HFF-Myc (cell line): ENCODE measurements around the gene KCNK17.

Experiments
- DNase-seq: peaks from one replicate; pipeline ENCODE4 v3.0.0-alpha.2; 2011; ENCODE audit warnings: low read depth; ENCODE audit errors: extremely low read depth
- H3K4me3 ChIP-seq: replicated peaks from 2 replicates; pipeline ENCODE4 v1.5.1; 2011; ENCODE audit warnings: low read depth, mild to moderate bottlenecking, control low read depth, low read length
- TF ChIP-seq, protein P1 (sequence below): IDR thresholded peaks from 2 replicates; pipeline ENCODE4 v1.5.1; 2012; ENCODE audit warnings: mild to moderate bottlenecking, low read depth, low read length, control low read depth; ENCODE audit errors: missing control alignments

Gene KCNK17

GRCh38 chr6:39353698-39354315, 39.6 kb upstream of the KCNK17 start:
- DNase-seq, result no peak
- TF ChIP-seq, protein P1, sequence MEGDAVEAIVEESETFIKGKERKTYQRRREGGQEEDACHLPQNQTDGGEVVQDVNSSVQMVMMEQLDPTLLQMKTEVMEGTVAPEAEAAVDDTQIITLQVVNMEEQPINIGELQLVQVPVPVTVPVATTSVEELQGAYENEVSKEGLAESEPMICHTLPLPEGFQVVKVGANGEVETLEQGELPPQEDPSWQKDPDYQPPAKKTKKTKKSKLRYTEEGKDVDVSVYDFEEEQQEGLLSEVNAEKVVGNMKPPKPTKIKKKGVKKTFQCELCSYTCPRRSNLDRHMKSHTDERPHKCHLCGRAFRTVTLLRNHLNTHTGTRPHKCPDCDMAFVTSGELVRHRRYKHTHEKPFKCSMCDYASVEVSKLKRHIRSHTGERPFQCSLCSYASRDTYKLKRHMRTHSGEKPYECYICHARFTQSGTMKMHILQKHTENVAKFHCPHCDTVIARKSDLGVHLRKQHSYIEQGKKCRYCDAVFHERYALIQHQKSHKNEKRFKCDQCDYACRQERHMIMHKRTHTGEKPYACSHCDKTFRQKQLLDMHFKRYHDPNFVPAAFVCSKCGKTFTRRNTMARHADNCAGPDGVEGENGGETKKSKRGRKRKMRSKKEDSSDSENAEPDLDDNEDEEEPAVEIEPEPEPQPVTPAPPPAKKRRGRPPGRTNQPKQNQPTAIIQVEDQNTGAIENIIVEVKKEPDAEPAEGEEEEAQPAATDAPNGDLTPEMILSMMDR, result no peak
- no peak overlapping the region for H3K4me3 ChIP-seq

DNA sequence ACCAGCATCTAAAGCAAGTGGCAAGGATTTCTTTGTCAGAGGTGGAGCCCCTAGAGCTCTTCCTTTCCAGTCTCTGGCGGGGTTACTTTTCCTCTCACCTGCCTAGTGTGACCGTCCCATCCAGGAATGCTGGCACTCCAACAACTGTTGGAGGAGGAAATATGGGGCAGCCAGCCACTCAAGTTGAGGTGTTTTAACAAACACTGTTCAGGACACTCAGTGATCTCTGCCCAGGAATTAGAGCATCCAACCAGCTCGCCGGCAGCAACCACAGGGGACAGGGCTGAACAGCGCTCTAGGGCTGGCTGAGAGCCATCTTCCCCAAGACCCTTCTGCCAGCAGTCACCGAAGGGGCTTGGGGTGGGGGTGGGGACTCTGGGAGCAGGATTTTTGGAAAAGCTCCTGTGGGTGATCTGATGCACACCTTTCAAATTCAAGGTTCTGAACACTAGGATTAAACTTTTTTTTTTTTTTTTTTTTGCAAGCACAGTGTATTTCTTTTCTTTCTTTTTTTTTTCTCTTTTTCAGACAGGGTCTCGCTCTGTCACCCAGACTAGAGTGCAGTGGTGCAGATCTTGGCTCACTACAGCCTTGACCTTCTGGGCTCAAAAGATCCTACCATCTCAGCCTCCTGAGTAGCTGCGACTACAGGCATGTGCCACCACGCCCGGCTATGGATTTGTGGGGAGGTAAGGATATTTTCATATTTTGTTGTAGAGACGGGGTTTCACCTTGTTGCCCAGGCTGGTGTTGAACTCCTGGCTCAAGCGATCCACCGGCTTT, 36.7 kb upstream of the KCNK17 start:
- DNase-seq, result no peak
- TF ChIP-seq, protein P1, result no peak
- H3K4me3 ChIP-seq, result no peak overlapping the region

- TF ChIP-seq, protein P1, result no peak
- no peak overlapping the region for H3K4me3 ChIP-seq
- no peak for DNase-seq
Measured at GRCh38 chr6:39348740-39349139, 34.5 kb upstream of the KCNK17 start.

GRCh38 chr6:39347906-39348585, 33.8 kb upstream of the KCNK17 start:
- DNase-seq, result no peak
- H3K4me3 ChIP-seq, result no peak overlapping the region
- TF ChIP-seq, protein P1, result peak; percentile 95

DNA sequence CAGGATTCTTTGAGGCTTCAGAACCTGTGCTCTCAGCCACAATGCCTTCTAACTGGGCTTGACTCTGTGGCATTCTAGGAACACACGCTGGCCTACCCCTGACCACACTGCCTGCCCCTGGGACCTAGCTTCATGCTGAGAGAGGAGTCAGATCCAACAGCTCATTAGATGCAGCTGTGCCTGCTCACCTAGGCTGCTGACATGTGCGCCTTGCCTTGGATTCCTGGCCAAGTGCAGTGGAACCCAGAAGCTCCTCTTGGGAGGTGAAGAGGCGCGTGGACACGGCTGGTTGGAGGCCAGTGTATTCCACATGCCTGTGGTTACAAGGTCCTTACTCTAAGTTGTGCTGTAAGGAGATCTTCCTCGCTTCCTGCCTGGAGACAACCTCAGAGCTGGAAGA, 33.0 kb upstream of the KCNK17 start:
- no peak for DNase-seq
- no peak overlapping the region for H3K4me3 ChIP-seq
- TF ChIP-seq, protein P1, result no peak

DNA sequence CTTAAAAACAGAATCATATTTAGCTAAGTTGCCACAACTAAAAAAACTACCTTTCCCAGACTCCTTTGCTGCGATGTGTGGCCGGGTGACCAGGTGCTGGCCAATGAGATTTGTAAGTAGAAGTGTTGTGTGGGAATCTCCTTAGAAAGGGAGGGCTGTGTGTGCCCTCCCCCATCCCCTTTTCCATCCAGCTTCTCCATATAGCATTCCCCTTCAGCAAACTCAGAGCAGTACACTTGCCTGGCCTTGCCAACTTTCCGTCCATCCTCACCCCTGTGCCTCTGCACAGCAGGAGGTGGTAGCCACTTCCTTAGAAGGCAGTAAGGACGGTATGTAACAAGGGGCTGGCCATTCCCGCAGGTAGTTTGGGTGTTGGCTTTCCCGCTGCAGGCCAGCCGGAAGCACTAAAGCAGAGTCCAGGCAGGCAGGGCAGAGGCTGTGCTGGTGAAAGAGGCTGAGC, 30.6 kb upstream of the KCNK17 start:
- no peak for DNase-seq
- TF ChIP-seq, protein P1, result no peak
- no peak overlapping the region for H3K4me3 ChIP-seq
